ENCODE results near the gene COX4I1.
A peak's percentile ranks its signal among the peaks of the same experiment; 100 is the strongest.
"Not testable (repeated sequence)": the region's sequence is repeated elsewhere in the genome, so short reads cannot be mapped to it uniquely, and the experiment has no call there.

Gene COX4I1

GRCh38 chr16:85794696-85795095 is 4.8 kb upstream of the COX4I1 start:
- no peak for DNase-seq (ENCODE audit: low read depth, low spot score)
- H3K4me3 ChIP-seq (ENCODE audit: low read length) = no peak overlapping the region

GRCh38 chr16:85796152-85796551 is 3.3 kb upstream of the COX4I1 start:
- no peak for DNase-seq (ENCODE audit: low read depth, low spot score)
- H3K4me3 ChIP-seq (ENCODE audit: low read length) = no peak overlapping the region

GRCh38 chr16:85796599-85796998 is 2.9 kb upstream of the COX4I1 start:
- H3K4me3 ChIP-seq (ENCODE audit: low read length) = no peak overlapping the region
- no peak for DNase-seq (ENCODE audit: low read depth, low spot score)

- no peak for DNase-seq (ENCODE audit: low read depth, low spot score)
- H3K4me3 ChIP-seq (ENCODE audit: low read length) = peak overlapping the region; percentile 75
Measured at GRCh38 chr16:85798283-85798776, 1.2 kb upstream of the COX4I1 start.

GRCh38 chr16:85798901-85799496 is 496 bp upstream of the COX4I1 start:
- H3K4me3 ChIP-seq (ENCODE audit: low read length) = peak overlapping the region; percentile 75
- no peak for DNase-seq (ENCODE audit: low read depth, low spot score)

GRCh38 chr16:85800321-85800669 is 800 bp downstream of the COX4I1 start:
- H3K4me3 ChIP-seq (ENCODE audit: low read length) = peak overlapping the region; percentile 75
- no peak for DNase-seq (ENCODE audit: low read depth, low spot score)

GRCh38 chr16:85803570-85803969 is 4.1 kb downstream of the COX4I1 start:
- no peak for DNase-seq (ENCODE audit: low read depth, low spot score)

GRCh38 chr16:85805442-85806045 is 6.0 kb downstream of the COX4I1 start:
- no peak for DNase-seq (ENCODE audit: low read depth, low spot score)
- H3K4me3 ChIP-seq (ENCODE audit: low read length) = no peak overlapping the region

More at GRCh38 chr16:85803570-85803969, 4.1 kb downstream of the COX4I1 start:
- H3K4me3 ChIP-seq (ENCODE audit: low read length) = no peak overlapping the region

- H3K4me3 ChIP-seq (ENCODE audit: low read length) = no peak overlapping the region
- DNase-seq (ENCODE audit: low read depth, low spot score) = no peak
Measured at GRCh38 chr16:85806539-85806938, 7.0 kb downstream of the COX4I1 start.

GRCh38 chr16:85807340-85807739 is 7.8 kb downstream of the COX4I1 start:
- H3K4me3 ChIP-seq (ENCODE audit: low read length); DNase-seq (ENCODE audit: low read depth, low spot score): not testable (repeated sequence)

- DNase-seq (ENCODE audit: low read depth, low spot score); H3K4me3 ChIP-seq (ENCODE audit: low read length): not testable (repeated sequence)
Measured at GRCh38 chr16:85808104-85808503, 8.6 kb downstream of the COX4I1 start.

- H3K4me3 ChIP-seq (ENCODE audit: low read length) = no peak overlapping the region
Measured at GRCh38 chr16:85808926-85809325, 9.4 kb downstream of the COX4I1 start.

GRCh38 chr16:85809645-85810044 is 10.2 kb downstream of the COX4I1 start:
- H3K4me3 ChIP-seq (ENCODE audit: low read length) = no peak overlapping the region
- no peak for DNase-seq (ENCODE audit: low read depth, low spot score)

More at GRCh38 chr16:85808926-85809325, 9.4 kb downstream of the COX4I1 start:
- DNase-seq (ENCODE audit: low read depth, low spot score) = no peak

GRCh38 chr16:85810097-85810741 is 10.7 kb downstream of the COX4I1 start:
- H3K4me3 ChIP-seq (ENCODE audit: low read length) = no peak overlapping the region
- no peak for DNase-seq (ENCODE audit: low read depth, low spot score)

- no peak overlapping the region for H3K4me3 ChIP-seq (ENCODE audit: low read length)
- no peak for DNase-seq (ENCODE audit: low read depth, low spot score)
Measured at GRCh38 chr16:85810742-85811115, 11.2 kb downstream of the COX4I1 start.

GRCh38 chr16:85812031-85812807 is 12.7 kb downstream of the COX4I1 start:
- DNase-seq (ENCODE audit: low read depth, low spot score) = no peak
- no peak overlapping the region for H3K4me3 ChIP-seq (ENCODE audit: low read length)

- H3K4me3 ChIP-seq (ENCODE audit: low read length) = no peak overlapping the region
- no peak for DNase-seq (ENCODE audit: low read depth, low spot score)
Measured at GRCh38 chr16:85812811-85813700, 13.6 kb downstream of the COX4I1 start.

GRCh38 chr16:85816159-85816558 is 16.7 kb downstream of the COX4I1 start:
- H3K4me3 ChIP-seq (ENCODE audit: low read length) = no peak overlapping the region
- DNase-seq (ENCODE audit: low read depth, low spot score) = no peak

GRCh38 chr16:85817195-85817594 is 17.7 kb downstream of the COX4I1 start:
- DNase-seq (ENCODE audit: low read depth, low spot score); H3K4me3 ChIP-seq (ENCODE audit: low read length): not testable (repeated sequence)
